NCI-H128 (cell line): ENCODE results near the gene MYOG.
A peak's percentile ranks its signal among the peaks of the same experiment; 100 is the strongest.

Experiments
- DNase-seq: peaks from one replicate; lab custom pipeline; 2025; ENCODE audit not compliant: unreplicated experiment; lab: John Stamatoyannopoulos, UW

The MYOG gene

GRCh38 chr1:203072911-203073310 lies 12.9 kb downstream of the MYOG start:
- DNase-seq: no peak

DNA sequence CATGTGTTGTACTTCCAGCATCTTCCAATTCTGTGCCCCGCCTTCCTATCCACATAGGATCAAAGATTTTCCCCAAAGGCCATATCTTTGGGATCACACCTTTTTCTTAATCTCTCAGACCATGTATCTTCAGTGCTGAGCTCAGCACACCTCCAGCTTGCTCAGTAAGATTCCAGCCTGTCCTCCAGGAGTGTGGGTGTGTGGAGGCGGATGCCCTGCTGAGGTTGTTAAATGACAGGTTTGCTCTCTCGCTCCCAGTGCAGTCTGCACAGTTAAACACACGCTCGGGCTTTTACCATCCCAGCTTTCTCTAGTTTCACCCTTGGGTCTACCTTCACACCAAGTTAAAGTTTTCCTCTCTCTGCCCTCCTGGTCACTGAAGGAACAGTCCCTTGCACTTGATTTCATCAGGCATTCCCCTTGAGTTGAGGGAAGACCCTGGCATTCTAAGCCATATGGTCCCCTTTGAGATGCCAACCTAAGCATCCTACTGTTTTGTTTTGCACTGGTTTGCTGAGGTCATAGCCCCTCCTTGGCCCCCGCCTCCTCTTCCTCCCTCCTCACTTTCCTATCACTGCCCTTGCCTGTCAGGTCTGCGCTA lies 13.7 kb downstream of the MYOG start:
- no peak for DNase-seq

GRCh38 chr1:203069030-203069747 lies 16.6 kb downstream of the MYOG start:
- no peak for DNase-seq

- no peak for DNase-seq
These were observed 18.8 kb downstream of the MYOG start for GRCh38 chr1:203066965-203067364.

GRCh38 chr1:203065986-203066385 lies 19.8 kb downstream of the MYOG start:
- DNase-seq: no peak

DNA sequence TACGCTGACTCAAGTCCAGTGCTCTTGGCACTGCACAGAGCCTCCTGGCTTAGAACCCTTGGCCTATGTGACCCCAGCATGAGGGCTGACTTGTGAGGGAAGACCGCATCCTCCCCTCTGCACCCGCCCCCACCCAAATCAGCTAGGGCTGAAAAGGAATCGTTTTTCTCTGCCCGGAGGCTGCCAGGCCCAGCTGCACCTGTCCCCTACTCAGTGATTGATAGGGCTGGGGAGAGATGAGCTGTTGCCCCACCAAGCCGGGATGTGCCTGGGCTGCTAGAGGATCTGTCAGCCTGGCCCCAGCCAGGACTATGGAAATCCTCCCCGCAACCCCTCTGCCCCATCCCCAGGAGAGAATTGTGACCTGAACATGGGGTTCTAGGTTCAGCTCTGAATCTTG lies 20.6 kb downstream of the MYOG start:
- DNase-seq: no peak

DNA sequence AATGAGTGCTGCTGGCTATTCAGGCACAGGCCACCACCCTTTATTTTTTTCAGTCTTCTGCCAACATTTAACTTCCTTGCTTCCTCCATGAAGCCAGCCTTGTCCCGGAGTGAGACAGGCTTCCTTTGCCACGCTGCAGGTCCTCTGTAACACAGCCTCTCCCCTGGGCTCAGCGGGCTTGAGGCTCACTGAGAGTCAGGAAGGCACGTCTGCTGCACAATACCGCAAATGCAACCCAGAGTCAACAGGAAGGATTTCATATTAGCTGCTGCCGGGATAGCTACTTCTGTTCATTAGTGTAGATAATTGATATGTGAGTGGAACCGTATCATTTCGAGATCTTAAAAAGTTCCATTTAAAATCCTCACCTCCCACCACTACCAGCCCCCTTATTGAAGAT lies 22.5 kb downstream of the MYOG start:
- no peak for DNase-seq

- no peak for DNase-seq
These were observed 25.7 kb downstream of the MYOG start for GRCh38 chr1:203060115-203060514.

DNA sequence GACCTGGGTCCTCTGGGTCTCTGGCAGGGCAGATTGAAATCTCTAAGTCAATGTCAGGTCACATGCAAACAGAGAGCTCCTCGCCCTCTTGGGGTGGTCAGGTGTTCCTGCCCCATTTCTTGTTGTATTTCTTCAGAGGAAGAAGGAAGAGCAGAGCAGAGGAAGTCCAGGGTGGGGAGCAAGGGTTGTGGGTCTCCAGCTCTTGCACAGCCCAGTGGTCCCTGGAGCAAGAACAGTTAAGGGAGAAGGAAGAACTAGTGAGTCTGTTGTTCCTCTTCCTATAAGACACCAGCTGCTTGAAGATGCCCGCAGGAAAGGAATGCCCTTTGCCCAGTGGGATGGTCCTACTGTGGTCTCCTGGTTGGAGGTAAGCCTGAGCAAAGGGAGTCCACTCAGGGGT lies 26.3 kb downstream of the MYOG start:
- no peak for DNase-seq

- DNase-seq: no peak
These were observed 27.2 kb downstream of the MYOG start for GRCh38 chr1:203058676-203058935.

DNA sequence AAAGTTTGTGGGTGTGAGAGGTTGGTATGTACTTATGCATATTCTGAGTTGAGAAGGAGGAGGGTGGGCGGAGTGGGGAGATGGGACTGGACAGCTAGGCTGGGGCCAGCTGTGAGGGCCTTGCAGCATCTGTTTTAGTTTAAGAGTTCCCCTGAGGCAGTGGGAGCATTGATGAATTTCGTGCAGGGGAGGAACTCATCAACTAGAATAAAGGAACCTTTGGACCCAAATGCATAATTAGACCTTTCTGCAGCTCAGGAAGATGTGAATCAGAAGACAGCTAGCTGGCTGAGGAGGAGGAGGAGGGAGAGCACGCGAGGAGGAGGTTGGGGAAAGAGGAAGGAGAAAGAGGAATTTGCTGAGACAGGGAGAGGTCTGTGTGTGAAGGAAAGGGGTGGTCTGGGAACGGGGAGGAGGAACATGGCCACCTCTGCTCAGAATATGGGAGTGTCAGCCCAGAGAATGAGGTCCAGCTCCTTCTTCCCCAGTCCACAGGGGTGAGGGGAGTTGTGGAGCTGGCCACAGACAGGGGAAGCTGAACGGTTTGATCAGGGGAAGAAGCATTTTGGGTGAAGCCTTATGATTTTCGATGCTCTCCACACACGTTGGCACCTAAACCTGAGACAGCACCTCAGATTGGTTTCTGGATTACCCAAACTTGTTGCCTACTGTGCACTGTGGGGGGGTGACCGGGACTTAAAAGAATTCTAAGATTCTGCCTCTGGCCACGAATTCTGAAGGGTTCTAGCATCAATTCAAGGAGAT lies 27.7 kb downstream of the MYOG start:
- DNase-seq: no peak

DNA sequence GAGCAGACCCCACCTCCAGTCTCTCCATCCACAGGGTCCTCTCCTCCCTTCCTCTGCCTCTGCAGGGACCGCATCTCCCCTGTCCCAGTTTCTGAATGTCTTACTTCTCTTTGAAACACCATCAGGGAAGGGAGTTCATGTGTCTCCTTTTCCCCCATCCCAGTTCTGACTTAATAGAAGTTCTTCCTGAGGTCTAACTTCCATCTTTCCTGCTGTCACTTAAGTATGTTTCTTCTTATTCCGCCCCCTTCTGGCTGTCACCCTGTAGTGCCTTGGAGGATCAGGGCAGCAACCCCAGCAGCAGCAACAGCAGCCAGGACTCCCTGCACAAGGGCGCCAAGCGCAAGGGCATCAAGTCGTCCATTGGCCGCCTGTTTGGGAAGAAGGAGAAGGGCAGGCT lies 29.3 kb downstream of the MYOG start:
- no peak for DNase-seq

DNA sequence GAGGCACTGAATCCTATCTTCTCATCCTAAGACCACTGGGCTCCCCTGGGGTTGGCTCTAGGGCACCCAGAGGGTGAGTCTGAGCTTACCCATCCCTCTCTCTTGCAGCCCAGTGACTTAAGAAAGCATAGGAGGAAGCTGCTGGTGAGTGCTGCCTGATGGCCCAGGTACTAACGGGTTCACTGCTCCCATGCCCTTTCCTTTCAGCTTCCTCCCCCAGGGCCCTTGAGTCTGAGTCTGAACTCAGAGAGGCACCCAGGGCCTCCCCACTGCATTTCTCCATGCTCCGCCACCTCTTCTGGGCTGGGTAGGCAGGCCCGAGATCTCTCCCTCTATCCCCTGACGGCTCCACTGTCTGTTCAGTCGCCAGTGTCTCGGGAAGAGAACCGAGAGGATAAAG lies 29.8 kb downstream of the MYOG start:
- DNase-seq: no peak

GRCh38 chr1:203055161-203055799 lies 30.5 kb downstream of the MYOG start:
- DNase-seq: no peak

GRCh38 chr1:203054642-203055041 lies 31.2 kb downstream of the MYOG start:
- DNase-seq: no peak

GRCh38 chr1:203054184-203054583 lies 31.6 kb downstream of the MYOG start:
- DNase-seq: no peak

DNA sequence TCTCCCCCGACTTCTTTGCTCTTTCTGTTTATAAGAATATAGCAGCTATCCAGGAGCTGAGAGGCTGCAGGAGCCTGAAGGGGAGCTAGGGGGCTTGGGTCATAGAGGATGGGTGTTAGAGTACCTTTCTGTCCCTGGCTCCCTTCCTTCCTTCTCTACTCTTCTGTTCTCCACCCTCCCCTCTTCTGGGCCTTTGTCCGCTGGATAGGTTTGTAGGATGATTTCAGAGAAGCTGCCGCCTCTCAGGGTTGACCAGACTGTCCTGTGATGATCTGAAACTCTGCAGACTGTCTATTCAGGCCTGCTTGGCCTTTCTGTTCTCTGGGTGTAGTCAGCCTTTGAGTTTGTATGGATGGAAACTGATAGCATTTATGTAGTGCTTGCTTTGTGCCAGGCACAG lies 33.2 kb downstream of the MYOG start:
- no peak for DNase-seq

DNA sequence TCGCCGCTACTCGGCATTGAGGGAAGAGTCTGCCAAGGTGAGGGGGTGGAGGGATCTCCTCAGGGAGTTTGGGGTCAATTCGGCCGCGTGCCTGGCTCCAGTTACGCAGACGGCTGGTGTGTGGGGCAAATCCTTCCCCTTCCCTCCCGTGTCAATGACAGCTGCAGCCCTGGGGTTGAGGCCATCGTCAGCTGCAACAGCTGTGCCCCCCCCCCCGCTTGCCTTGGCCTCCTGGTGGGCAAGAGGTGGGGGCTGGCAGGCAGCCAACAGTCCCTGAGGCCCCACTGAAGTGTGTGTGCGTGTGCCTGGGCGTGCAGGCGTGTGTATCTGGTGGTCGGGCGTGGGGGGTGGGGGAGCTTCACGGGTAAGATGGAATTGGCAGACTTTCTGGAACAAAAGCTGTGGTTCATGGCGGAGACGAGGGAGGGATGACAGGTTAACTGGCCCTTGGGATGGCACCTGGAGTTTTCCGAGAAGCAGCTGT lies 33.9 kb downstream of the MYOG start:
- peak; percentile 69 for DNase-seq

DNA sequence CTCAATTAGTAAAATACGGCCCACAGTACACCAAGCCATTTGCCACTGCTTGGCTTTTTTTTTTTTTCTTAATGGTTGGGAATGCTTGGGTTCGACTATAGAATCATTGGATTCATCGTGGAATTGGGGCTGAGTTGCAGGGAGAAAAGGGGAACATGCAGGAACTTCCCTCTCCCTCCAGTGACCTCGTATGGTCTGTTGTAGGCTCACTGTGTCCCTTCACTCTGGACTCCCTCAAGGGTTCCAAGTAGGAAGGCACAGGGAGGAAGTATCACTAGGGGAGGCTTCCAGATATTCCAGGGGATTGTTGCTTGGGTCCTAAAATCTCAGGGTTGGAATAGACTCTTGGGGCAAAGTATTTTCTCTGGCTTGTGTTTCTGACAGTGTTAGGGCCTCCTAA lies 35.0 kb downstream of the MYOG start:
- no peak for DNase-seq

DNA sequence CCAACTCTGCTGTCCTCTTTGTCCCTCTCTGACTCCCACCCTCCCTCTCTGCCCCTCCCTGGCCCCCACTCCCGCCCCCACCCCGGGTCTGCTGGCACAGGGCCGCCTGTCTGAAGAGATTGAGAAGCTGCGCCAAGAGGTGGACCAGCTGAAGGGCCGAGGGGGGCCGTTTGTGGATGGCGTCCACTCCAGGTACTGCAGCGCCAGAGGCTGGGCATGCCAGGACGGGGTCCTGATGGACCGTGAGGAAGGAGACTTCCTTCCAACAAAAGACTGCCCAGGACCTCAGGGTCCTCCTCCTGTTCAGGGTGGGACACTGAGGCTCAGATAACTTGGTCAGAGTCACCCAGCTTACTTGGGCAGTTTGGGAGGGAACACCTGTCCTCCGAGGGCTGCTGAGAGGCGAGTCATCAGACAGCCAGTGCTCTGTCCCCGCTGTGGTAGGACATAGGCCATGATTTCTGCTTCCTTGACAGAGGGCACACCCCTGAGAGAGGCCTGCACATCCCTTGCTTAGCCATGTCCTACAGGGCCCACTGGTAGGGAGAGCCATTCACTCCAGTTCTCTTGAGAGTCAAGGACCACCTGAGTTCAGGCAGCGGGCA lies 36.1 kb downstream of the MYOG start:
- DNase-seq: no peak

DNA sequence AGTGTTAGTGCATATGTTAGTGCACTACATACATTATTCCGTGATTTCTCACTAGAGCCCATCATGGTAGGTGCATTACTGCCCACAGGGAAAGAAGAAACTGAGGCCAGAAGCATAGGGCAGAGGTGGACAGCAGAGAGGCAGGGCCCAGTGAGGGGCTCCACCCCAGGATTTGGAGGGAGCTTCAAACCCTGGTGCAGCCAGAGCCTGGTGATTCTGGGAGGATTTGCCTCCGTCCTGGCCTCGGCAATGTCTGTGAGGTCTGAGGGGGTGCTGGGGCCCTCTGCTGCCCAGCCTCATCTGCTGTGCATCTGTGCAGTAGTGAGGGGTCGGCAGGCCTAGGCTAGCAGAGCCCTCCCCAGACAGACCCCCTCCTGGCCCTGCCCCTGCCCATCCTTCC lies 36.7 kb downstream of the MYOG start:
- no peak for DNase-seq
